OCI-LY7 (cell line): Measurements from ENCODE around the gene FAIM2. TPM values are rescaled to one million over a fixed set of nuclear protein-coding genes. Genes with fewer than 3 reads are reported as not detected.
A peak's percentile ranks its signal among the peaks of the same experiment; 100 is the strongest.

ENCODE experiments used
- BruUV-seq: library from RNA; stranded (reverse); fragments of 400-500 nt; replicated peaks from 2 replicates; lab custom pipeline; 2021; lab: Mats Ljungman, UMichigan
- CTCF ChIA-PET: fragments of 300-600 bp; sonication (Branson Sonifier 250); formaldehyde crosslinking; loops from one replicate; lab custom pipeline; 2022; ENCODE audit warnings: antibody characterized with exemption; ENCODE audit not compliant: unreplicated experiment; lab: Charles Lee
- POLR2A ChIA-PET: fragments of 300-600 bp; sonication (Branson Sonifier 250); formaldehyde crosslinking; loops from one replicate; lab custom pipeline; 2022; ENCODE audit warnings: antibody characterized with exemption; lab: Charles Lee
- DNase-seq: peaks from one replicate; pipeline ENCODE4 v3.0.0-alpha.2; 2015; ENCODE audit warnings: low spot score
- H2AFZ ChIP-seq: fragments of 200-600 bp; sonication (generic), shearing (Covaris generic); 2 replicates; pipeline ENCODE4 v1.6.1; 2014; ENCODE audit warnings: mild to moderate bottlenecking, antibody characterized with exemption, low read length, moderate library complexity
- H3K27ac ChIP-seq: fragments of 200-600 bp; sonication (generic); 2 replicates; pipeline ENCODE4 v1.5.1; 2014; ENCODE audit warnings: mixed run types, low read depth, mild to moderate bottlenecking, moderate library complexity, low read length, inconsistent platforms; ENCODE audit not compliant: poor library complexity, severe bottlenecking
- H3K36me3 ChIP-seq: fragments of 200-600 bp; sonication (generic); 2 replicates; pipeline ENCODE4 v1.6.1; 2014; ENCODE audit warnings: mild to moderate bottlenecking, antibody characterized with exemption, low read length, moderate library complexity, mixed read lengths; ENCODE audit not compliant: insufficient read depth
- H3K4me1 ChIP-seq: fragments of 200-600 bp; sonication (generic); 2 replicates; pipeline ENCODE4 v1.5.1; 2014; ENCODE audit warnings: mild to moderate bottlenecking, low read length; ENCODE audit not compliant: insufficient read depth, poor library complexity, severe bottlenecking
- H3K4me2 ChIP-seq: fragments of 200-600 bp; sonication (generic); 2 replicates; pipeline ENCODE4 v1.6.1; 2014; ENCODE audit warnings: mild to moderate bottlenecking, low read length
- H3K4me3 ChIP-seq: fragments of 200-600 bp; sonication (generic); 2 replicates; pipeline ENCODE4 v1.5.1; 2014; ENCODE audit warnings: mild to moderate bottlenecking, low read depth, low read length; ENCODE audit not compliant: poor library complexity, severe bottlenecking
- H3K79me2 ChIP-seq: fragments of 200-600 bp; sonication (generic); 2 replicates; pipeline ENCODE4 v1.6.1; 2016; ENCODE audit warnings: low read depth, mild to moderate bottlenecking, low read length, moderate library complexity, mixed read lengths; ENCODE audit not compliant: insufficient read depth
- H3K9me2 ChIP-seq: fragments of 200-600 bp; sonication (generic); 2 replicates; pipeline ENCODE4 v1.6.1; 2016; ENCODE audit warnings: mild to moderate bottlenecking, low read length, mixed read lengths; ENCODE audit not compliant: insufficient read depth
- H3K9me3 ChIP-seq: fragments of 200-600 bp; sonication (generic); 2 replicates; pipeline ENCODE4 v1.6.1; 2014; ENCODE audit warnings: mild to moderate bottlenecking, mixed run types, low read length, mixed read lengths
- H4K20me1 ChIP-seq: fragments of 200-600 bp; sonication (generic); 2 replicates; pipeline ENCODE4 v1.6.1; 2014; ENCODE audit warnings: mild to moderate bottlenecking, antibody characterized with exemption, low read length, moderate library complexity, mixed read lengths; ENCODE audit not compliant: insufficient read depth
- CTCF ChIP-seq: fragments of 200-600 bp; sonication (generic); conservative IDR thresholded peaks from 2 replicates; pipeline ENCODE4 v1.5.1; 2014; ENCODE audit warnings: mild to moderate bottlenecking, antibody characterized with exemption, low read length, moderate library complexity, mixed read lengths
- EZH2phosphoT487 ChIP-seq: fragments of 200-600 bp; sonication (generic); IDR thresholded peaks from 2 replicates; pipeline ENCODE4 v1.6.1; 2018; ENCODE audit warnings: low read depth, borderline replicate concordance, mild to moderate bottlenecking, mixed run types, antibody characterized with exemption, low read length, moderate library complexity, mixed read lengths
- intact Hi-C: fragments of 100-400 bp; cut with micrococcal nuclease; formaldehyde crosslinking; loops from one replicate; pipeline ENCODE4 v1.10.0; 2022; ENCODE audit not compliant: unreplicated experiment
- total RNA-seq, 2 experiments: library from RNA; depleted of rRNA in 1 of 2; stranded (reverse); fragments of >200 nt in 1 of 2; shearing (Covaris generic) in 1 of 2; gene quantifications; 2 replicates each; pipeline ENCODE4 v1.2.3, GENCODE V29; 2014 to 2022

Gene FAIM2
- total RNA-seq, 2 experiments from 2014 or later: 0.10 TPM; not detected in 1

- no peaks in the 10 kb centered on the region for H3K9me3 ChIP-seq
- no peaks in the 10 kb centered on the region for H4K20me1 ChIP-seq
- no peak overlapping the region for H3K27ac ChIP-seq
- no peaks in the 10 kb centered on the region for H3K9me2 ChIP-seq
- ChIA-PET CTCF (no interaction called here), POLR2A (no interaction called here)
- no peaks in the 10 kb centered on the region for H3K36me3 ChIP-seq
- no peak overlapping the region for H3K4me2 ChIP-seq
- DNase-seq: no peak
- H2AFZ ChIP-seq: no peak overlapping the region
- no peaks in the 10 kb centered on the region for H3K4me1 ChIP-seq
- intact Hi-C loops: no loop called here
- no peak for TF ChIP-seq CTCF
- TF ChIP-seq EZH2phosphoT487: no peak
- no peaks in the 10 kb centered on the region for H3K79me2 ChIP-seq
- H3K4me3 ChIP-seq: no peak overlapping the region
- no TSS peak for BruUV-seq
These were observed 8.9 kb downstream of the FAIM2 start for GRCh38 chr12:49894751-49895148.

GRCh38 chr12:49893753-49894750 is 9.6 kb downstream of the FAIM2 start:
- Histone ChIP-seq H3K9me2 (no peaks in the 10 kb centered on the region), H3K4me3 (no peak overlapping the region), H3K36me3 (no peaks in the 10 kb centered on the region), H3K27ac (no peak overlapping the region), H2AFZ (no peak overlapping the region), H3K4me2 (no peak overlapping the region), H3K79me2 (no peaks in the 10 kb centered on the region), H3K4me1 (no peaks in the 10 kb centered on the region), H4K20me1 (no peaks in the 10 kb centered on the region), H3K9me3 (no peaks in the 10 kb centered on the region)
- no TSS peak for BruUV-seq
- DNase-seq: peak; percentile 3
- CTCF ChIA-PET: no interaction called here
- intact Hi-C loops: no loop called here
- POLR2A ChIA-PET: interaction anchor here (0.5 kb wide), 1 partner anchor 153 kb away, joined by 3 read pairs; the partner anchor contains the start of gene TMBIM6
- TF ChIP-seq EZH2phosphoT487 (no peak), CTCF (no peak)

GRCh38 chr12:49892732-49893317 is 10.9 kb downstream of the FAIM2 start:
- intact Hi-C loops: no loop called here
- H3K79me2 ChIP-seq: no peaks in the 10 kb centered on the region
- ChIA-PET CTCF (no interaction called here), POLR2A (no interaction called here)
- H3K36me3 ChIP-seq: no peaks in the 10 kb centered on the region
- H3K4me3 ChIP-seq: no peak overlapping the region
- H3K9me3 ChIP-seq: no peaks in the 10 kb centered on the region
- no peak overlapping the region for H3K4me2 ChIP-seq
- no peak overlapping the region for H3K27ac ChIP-seq
- no peak for DNase-seq
- H2AFZ ChIP-seq: no peak overlapping the region
- H3K4me1 ChIP-seq: no peaks in the 10 kb centered on the region
- TF ChIP-seq EZH2phosphoT487 (no peak), CTCF (no peak)
- no TSS peak for BruUV-seq
- H3K9me2 ChIP-seq: no peaks in the 10 kb centered on the region
- no peaks in the 10 kb centered on the region for H4K20me1 ChIP-seq
